ENCODE measurements around the gene KLHDC3.
"Not testable (repeated sequence)": the region's sequence is repeated elsewhere in the genome, so short reads cannot be mapped to it uniquely, and the experiment has no call there.

The KLHDC3 gene

GRCh38 chr6:43040542-43041257, 26.7 kb downstream of the KLHDC3 start:
- POLR2A ChIA-PET = no interaction called here
- H3K4me3 ChIP-seq (ENCODE audit: low read depth, low read length) = no peak overlapping the region
- DNase-seq (ENCODE audit: low read depth, low spot score) = no peak
- TF ChIP-seq CTCF (IDR thresholded peaks at IDR 0.05; ENCODE audit: insufficient read depth, low read length, missing control alignments) = no peak
- CTCF ChIA-PET = no interaction called here

- H3K4me3 ChIP-seq (ENCODE audit: low read depth, low read length); DNase-seq (ENCODE audit: low read depth, low spot score); POLR2A ChIA-PET; CTCF ChIA-PET: not testable (repeated sequence)
These were observed 27.4 kb downstream of the KLHDC3 start for GRCh38 chr6:43041475-43041874.

- ChIA-PET POLR2A (interaction anchor here (0.6 kb wide), 1 partner anchor 1295 kb away, joined by 5 read pairs; no protein-coding TSS in a partner anchor), CTCF (interaction anchor here (0.7 to 0.8 kb wide), 2 partner anchors 11 to 99 kb away, joined by 3 read pairs; partner anchors contain the start of gene CUL7)
- H3K4me3 ChIP-seq (ENCODE audit: low read depth, low read length) = no peak overlapping the region
- TF ChIP-seq CTCF (IDR thresholded peaks at IDR 0.05; ENCODE audit: insufficient read depth, low read length, missing control alignments) = no peak
- DNase-seq (ENCODE audit: low read depth, low spot score) = no peak
These were observed 29.3 kb downstream of the KLHDC3 start for GRCh38 chr6:43043310-43043709.

- DNase-seq (ENCODE audit: low read depth, low spot score) = no peak
- no peak overlapping the region for H3K4me3 ChIP-seq (ENCODE audit: low read depth, low read length)
- ChIA-PET POLR2A (interaction anchor here (0.6 to 1.4 kb wide), 2 partner anchors 8 to 20 kb away, joined by 3 to 5 read pairs; partner anchors contain the start of gene CUL7), CTCF (interaction anchor here (1.3 to 1.6 kb wide), 2 partner anchors 98 to 144 kb away, joined by 4 to 5 read pairs; no protein-coding TSS in a partner anchor)
- no peak for TF ChIP-seq CTCF (IDR thresholded peaks at IDR 0.05; ENCODE audit: insufficient read depth, low read length, missing control alignments)
These were observed 31.4 kb downstream of the KLHDC3 start for GRCh38 chr6:43045371-43045930.

- no peak for TF ChIP-seq CTCF (IDR thresholded peaks at IDR 0.05; ENCODE audit: insufficient read depth, low read length, missing control alignments)
- ChIA-PET CTCF (interaction anchor here (1.0 to 1.7 kb wide), 3 partner anchors 95 to 146 kb away, joined by 3 to 8 read pairs (median 5); no protein-coding TSS in a partner anchor), POLR2A (interaction anchor here (0.7 to 1.9 kb wide), 3 partner anchors 13 to 33 kb away, joined by 3 to 4 read pairs (median 3); partner anchors contain the start of gene KLHDC3)
- DNase-seq (ENCODE audit: low read depth, low spot score) = no peak
- H3K4me3 ChIP-seq (ENCODE audit: low read depth, low read length) = no peak overlapping the region
These were observed 33.9 kb downstream of the KLHDC3 start for GRCh38 chr6:43047998-43048397.

GRCh38 chr6:43050981-43051380, 36.9 kb downstream of the KLHDC3 start:
- H3K4me3 ChIP-seq (ENCODE audit: low read depth, low read length) = no peak overlapping the region
- ChIA-PET POLR2A (interaction anchor here (0.7 kb wide), 1 partner anchor 13 kb away, joined by 3 read pairs; no protein-coding TSS in a partner anchor), CTCF (interaction anchor here (6.9 kb wide), 1 partner anchor 92 kb away, joined by 51 read pairs; no protein-coding TSS in a partner anchor)
- DNase-seq (ENCODE audit: low read depth, low spot score) = no peak
- no peak for TF ChIP-seq CTCF (IDR thresholded peaks at IDR 0.05; ENCODE audit: insufficient read depth, low read length, missing control alignments)
